ENCODE results near the gene CDC14B. TPM values are rescaled to one million over a fixed set of nuclear protein-coding genes. Genes with fewer than 3 reads are reported as not detected.

Gene CDC14B
- total RNA-seq, 1 experiment from 2014 or later, result 28.4 TPM

GRCh38 chr9:96486386-96487028 is 133.1 kb downstream of the CDC14B start:
- no peaks in the 10 kb centered on the region for H3K23me2 ChIP-seq (ENCODE audit: insufficient read length, low read depth, low read length, poor library complexity, severe bottlenecking)
- H3K79me2 ChIP-seq (ENCODE audit: insufficient read depth, low read length), result no peaks in the 10 kb centered on the region
- no peak overlapping the region for H2BK20ac ChIP-seq (ENCODE audit: low read depth, low read length, poor library complexity, severe bottlenecking)
- H2BK15ac ChIP-seq (ENCODE audit: low read depth, low read length), result no peak overlapping the region
- H3K4me2 ChIP-seq (ENCODE audit: insufficient read depth, insufficient read length, low read length), result no peak overlapping the region
- no peak overlapping the region for H3T11ph ChIP-seq (ENCODE audit: low read length)
- H2AK5ac ChIP-seq (ENCODE audit: insufficient read length, low read length), result no peak overlapping the region
- no peaks in the 10 kb centered on the region for H3K79me1 ChIP-seq (ENCODE audit: insufficient read depth, low read depth, low read length, poor library complexity, severe bottlenecking)
- H2AFZ ChIP-seq (ENCODE audit: low read length), result no peak overlapping the region
- H3K27ac ChIP-seq (ENCODE audit: insufficient read length, low read depth, low read length), result no peak overlapping the region
- no peak overlapping the region for H3K9ac ChIP-seq (ENCODE audit: extremely low read depth, insufficient read length, low read length)
- no peaks in the 10 kb centered on the region for H3K4me1 ChIP-seq (ENCODE audit: insufficient read depth, low read length)
- Mint-ChIP-seq H3K4me1 (no peaks in the 10 kb centered on the region), H3K27me3 (ENCODE audit: low read depth) (no peaks in the 10 kb centered on the region), H3K9me3 (no peaks in the 10 kb centered on the region), H3K4me3 (no peak overlapping the region), H3K27ac (0 out of 7 replicates have a peak overlapping the region, but pooled peaks of 1 of the 3 experiments have one; percentile 17), H3K36me3 (ENCODE audit: insufficient read depth in 1 of 3, low read depth in 3 of 3) (peaks cover 5 to 59% (median 46%) of the 10 kb centered on the region in 3 experiments; a peak in 6 of 7 replicates)
- no peak overlapping the region for H2BK12ac ChIP-seq (ENCODE audit: insufficient read length, low read depth, low read length)
- H3K4ac ChIP-seq (ENCODE audit: low read depth, low read length), result no peak overlapping the region
- H4K5ac ChIP-seq (ENCODE audit: insufficient read length, low read depth, low read length), result no peak overlapping the region
- no peak overlapping the region for H3K23ac ChIP-seq (ENCODE audit: insufficient read length, low read depth, low read length)
- no peak overlapping the region for H4K91ac ChIP-seq (ENCODE audit: insufficient read length, low read depth, low read length)
- no peaks in the 10 kb centered on the region for H3K27me3 ChIP-seq (ENCODE audit: insufficient read depth, low read length)
- DNase-seq, result no peak
- no peak overlapping the region for H4K8ac ChIP-seq (replicated peaks; ENCODE audit: insufficient read length, low read depth, low read length)
- H3K56ac ChIP-seq (ENCODE audit: insufficient read length, low read depth, low read length), result no peak overlapping the region
- H4K20me1 ChIP-seq (ENCODE audit: control insufficient read depth, insufficient read depth, insufficient read length), result no peaks in the 10 kb centered on the region
- H2BK120ac ChIP-seq (ENCODE audit: low read depth, low read length, poor library complexity, severe bottlenecking), result no peak overlapping the region
- no CpG with 5 or more reads among the region's 7 CpGs for WGBS (ENCODE audit: extremely low coverage, insufficient read length, low lambda C conversion rate)
- no peak for TF ChIP-seq CTCF (conservative IDR thresholded peaks at IDR 0.05)
- no peak overlapping the region for H3K18ac ChIP-seq (ENCODE audit: insufficient read length, low read depth, low read length)
- H3K14ac ChIP-seq (ENCODE audit: insufficient read depth, low read length), result no peak overlapping the region
- no peak overlapping the region for H2BK5ac ChIP-seq (ENCODE audit: insufficient read length, low read length)
- no peaks in the 10 kb centered on the region for H3K9me3 ChIP-seq (ENCODE audit: control insufficient read depth, low read depth, low read length)
